Colonic mucosa (tissue), 4 donors: ENCODE data around the gene STYX. TPM values are rescaled to one million over a fixed set of nuclear protein-coding genes. Genes with fewer than 3 reads are reported as not detected.

Experiments
- DNase-seq: peaks from one replicate; pipeline ENCODE4 v3.0.0-alpha.2; 2020
- H3K27ac ChIP-seq: fragments of 200-600 bp; one replicate; pipeline ENCODE4 v1.8.0; 2021
- H3K27me3 ChIP-seq: fragments of 200-600 bp; one replicate; pipeline ENCODE4 v1.8.0; 2021
- H3K36me3 ChIP-seq: fragments of 200-600 bp; one replicate; pipeline ENCODE4 v1.8.0; 2021
- H3K4me1 ChIP-seq: fragments of 200-600 bp; one replicate; pipeline ENCODE4 v1.8.0; 2021; ENCODE audit warnings: mild to moderate bottlenecking
- H3K4me3 ChIP-seq: fragments of 200-600 bp; one replicate; pipeline ENCODE4 v1.8.0; 2021
- H3K9ac ChIP-seq, 2 donors: one replicate each; pipeline ENCODE4 v1.7.0; 2013; ENCODE audit warnings: control low read depth in 2 of 2, low read depth in 2 of 2, low read length in 2 of 2
- H3K9me3 ChIP-seq: fragments of 200-600 bp; one replicate; pipeline ENCODE4 v1.8.0; 2021
- CTCF ChIP-seq: fragments of 200-600 bp; IDR thresholded peaks from one replicate; pipeline ENCODE4 v1.8.0; 2022; ENCODE audit warnings: antibody characterized with exemption, mild to moderate bottlenecking
- intact Hi-C: fragments of 100-400 bp; cut with DNase I; formaldehyde crosslinking; loops from one replicate; pipeline ENCODE4 v1.14.1; 2022
- total RNA-seq, 2 donors: library from RNA; stranded (reverse); fragmentation: NEBNext Ultra II Directional in 1 of 2; extraction: Animal tissue kit (Norgen Biotek cat#: 25700) in 1 of 2; gene quantifications; one replicate each; pipeline ENCODE4 v1.2.1, GENCODE V29; 2021
- donor health status: healthy.
- donor health status: DM: no; HTN: no; CAD: no.
- donor health status: DM: no; HTN: no; CAD: no.

Gene STYX
- total RNA-seq, 2 donors from 2014 or later = 7.4 to 11.2 TPM

GRCh38 chr14:52767058-52767833 is 37.3 kb downstream of the STYX start:
- Histone ChIP-seq H3K4me1 (no peaks in the 10 kb centered on the region), H3K9ac (no peak overlapping the region), H3K27ac (no peak overlapping the region), H3K27me3 (no peaks in the 10 kb centered on the region), H3K36me3 (peaks cover 6% of the 10 kb centered on the region), H3K4me3 (no peak overlapping the region), H3K9me3 (no peaks in the 10 kb centered on the region)
- DNase-seq = no peak
- no peak for TF ChIP-seq CTCF
- intact Hi-C loops = no loop called here

- no peaks in the 10 kb centered on the region for H3K9me3 ChIP-seq
- no peak for TF ChIP-seq CTCF
- no peaks in the 10 kb centered on the region for H3K27me3 ChIP-seq
- intact Hi-C loops = no loop called here
- H3K36me3 ChIP-seq = peaks cover 6% of the 10 kb centered on the region
- H3K27ac ChIP-seq = no peak overlapping the region
- DNase-seq = no peak
- H3K4me3 ChIP-seq = no peak overlapping the region
- H3K9ac ChIP-seq = no peak overlapping the region
- H3K4me1 ChIP-seq = no peaks in the 10 kb centered on the region
Measured at GRCh38 chr14:52769887-52770286, 39.9 kb downstream of the STYX start.

- H3K9me3 ChIP-seq = no peaks in the 10 kb centered on the region
- TF ChIP-seq CTCF = no peak
- no peak overlapping the region for H3K4me3 ChIP-seq
- H3K36me3 ChIP-seq = peaks cover 7% of the 10 kb centered on the region
- no peak overlapping the region for H3K9ac ChIP-seq
- intact Hi-C loops = no loop called here
- DNase-seq = no peak
- no peak overlapping the region for H3K27ac ChIP-seq
- no peaks in the 10 kb centered on the region for H3K27me3 ChIP-seq
- no peaks in the 10 kb centered on the region for H3K4me1 ChIP-seq
Measured at GRCh38 chr14:52776816-52777215, 46.9 kb downstream of the STYX start.

GRCh38 chr14:52778702-52779101 is 48.7 kb downstream of the STYX start:
- Histone ChIP-seq H3K4me1 (no peaks in the 10 kb centered on the region), H3K4me3 (no peak overlapping the region), H3K9ac (no peak overlapping the region), H3K9me3 (no peaks in the 10 kb centered on the region), H3K27me3 (no peaks in the 10 kb centered on the region), H3K27ac (no peak overlapping the region), H3K36me3 (peaks cover 9% of the 10 kb centered on the region)
- DNase-seq = no peak
- TF ChIP-seq CTCF = no peak
- intact Hi-C loops = no loop called here

- intact Hi-C loops = loop anchor here (10.0 kb wide), 1 partner anchor 46 kb away; the partner anchor contains the start of gene STYX
- Histone ChIP-seq H3K4me1 (no peaks in the 10 kb centered on the region), H3K9ac (no peak overlapping the region), H3K4me3 (no peak overlapping the region), H3K9me3 (no peaks in the 10 kb centered on the region), H3K27ac (no peak overlapping the region), H3K36me3 (peaks cover 9% of the 10 kb centered on the region), H3K27me3 (no peaks in the 10 kb centered on the region)
- DNase-seq = no peak
- no peak for TF ChIP-seq CTCF
Measured at GRCh38 chr14:52780893-52781292, 50.9 kb downstream of the STYX start.
